HTR-8/SVneo (cell line): Measurements from ENCODE around the gene ATXN10.

Experiments
- DNase-seq: peaks from one replicate; pipeline ENCODE4 v3.0.0; 2011; ENCODE audit warnings: low spot score, mixed read lengths; ENCODE audit not compliant: insufficient read length
- FAIRE-seq: peaks from 2 replicates; lab custom pipeline; 2011; peaks lifted over from hg19 to GRCh38; lab: Jason Lieb, UNC

ATXN10 gene

DNA sequence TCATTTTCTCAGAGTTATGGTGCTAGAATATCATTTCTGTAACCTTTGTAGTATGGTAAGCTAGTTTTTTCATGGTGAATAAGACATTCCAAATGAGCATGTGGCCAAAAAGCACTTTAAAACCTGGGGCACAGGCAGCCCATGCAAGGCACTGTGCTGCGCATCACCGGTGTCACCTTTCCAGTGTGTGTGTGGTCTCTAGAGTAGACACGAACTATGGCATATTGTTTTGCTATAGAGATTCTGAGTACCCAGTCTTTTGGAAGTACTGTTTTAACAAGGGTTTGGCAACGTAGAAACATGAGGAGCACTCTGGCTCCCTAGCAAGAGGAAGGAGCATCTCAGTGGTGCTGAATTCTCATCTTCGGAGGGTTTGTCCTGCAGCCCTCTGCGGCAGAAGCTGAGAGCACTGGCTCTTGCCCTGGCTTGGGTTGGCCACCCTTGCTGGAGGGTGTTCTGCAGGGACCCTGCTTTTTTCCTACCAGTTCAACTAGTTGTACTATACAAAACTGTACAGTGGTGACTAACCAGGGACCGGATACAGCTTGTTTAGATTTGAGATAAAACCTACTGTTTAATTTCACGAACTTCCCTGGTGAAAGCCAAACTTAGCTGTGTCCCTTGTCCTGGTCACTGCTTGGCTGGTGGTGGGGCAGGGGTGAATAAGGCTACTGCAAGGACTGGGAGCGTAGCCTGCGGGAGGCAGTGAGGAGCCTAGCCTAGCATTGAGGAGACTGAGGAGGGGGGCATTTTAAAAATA, 135.7 kb downstream of the ATXN10 start:
- DNase-seq (no peak), FAIRE-seq (no peak)

DNA sequence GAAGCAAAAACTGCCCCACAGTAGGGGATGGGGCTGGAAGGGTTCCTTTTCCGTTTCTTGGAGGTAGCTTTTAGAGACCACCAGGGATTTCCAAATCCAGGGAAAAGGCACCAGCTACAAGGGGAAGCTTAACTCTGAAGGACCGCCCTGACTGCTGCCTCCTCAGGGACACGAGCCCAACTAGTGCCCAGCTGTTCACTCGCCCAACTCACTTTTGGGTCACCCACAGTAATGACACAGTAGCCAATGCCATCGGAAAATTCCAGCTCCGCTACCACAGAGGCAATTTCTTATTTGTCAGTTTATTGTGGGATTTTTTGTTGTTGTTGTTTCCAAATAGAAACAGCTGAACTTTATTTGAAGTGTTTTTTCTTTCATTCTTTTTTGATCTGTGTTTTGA, 141.3 kb downstream of the ATXN10 start:
- DNase-seq (no peak), FAIRE-seq (no peak)

DNA sequence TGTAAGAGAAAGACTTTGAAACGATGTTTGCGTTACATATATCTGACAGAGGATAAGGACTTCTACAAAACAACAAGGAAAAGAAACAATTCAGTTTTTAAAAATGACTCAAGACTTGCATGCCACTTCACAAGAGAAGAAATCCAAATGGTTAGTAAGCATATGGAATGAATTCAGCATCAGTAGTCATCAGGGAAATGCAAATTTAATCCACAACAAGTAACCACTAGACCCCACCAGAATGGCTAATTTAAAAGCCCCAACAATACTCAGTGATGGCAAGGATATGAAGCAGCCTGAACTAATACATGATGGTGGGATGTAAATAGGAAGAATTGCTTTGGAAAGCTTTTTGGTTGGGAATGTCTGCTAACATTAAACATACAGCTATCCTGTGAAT, 142.6 kb downstream of the ATXN10 start:
- DNase-seq (no peak), FAIRE-seq (no peak)

GRCh38 chr22:45816776-45817175, 145.1 kb downstream of the ATXN10 start:
- no peak for DNase-seq
- no peak for FAIRE-seq

- FAIRE-seq, result no peak
- DNase-seq, result no peak
Observed at GRCh38 chr22:45817745-45818423, 146.2 kb downstream of the ATXN10 start.

GRCh38 chr22:45818424-45819085, 146.9 kb downstream of the ATXN10 start:
- no peak for FAIRE-seq

DNA sequence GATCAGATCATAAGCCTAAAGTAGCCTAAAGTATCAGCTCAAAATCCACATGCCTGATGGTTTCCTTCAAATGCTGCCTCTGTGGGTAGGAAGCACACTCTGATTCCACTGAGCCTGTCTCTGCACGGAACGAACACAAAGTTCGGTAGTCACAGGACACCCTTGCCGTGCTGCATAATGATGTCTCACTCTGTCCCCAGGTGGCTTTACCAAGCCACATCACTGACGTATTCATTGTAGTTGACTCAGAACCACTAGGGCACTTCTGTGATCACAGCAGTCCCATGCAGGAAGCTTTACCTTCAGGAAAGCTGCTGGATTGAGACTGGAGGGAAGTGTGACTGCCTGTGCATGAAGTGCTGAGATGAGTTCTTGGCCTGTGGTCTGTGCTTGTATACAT, 147.7 kb downstream of the ATXN10 start:
- no peak for FAIRE-seq
- no peak for DNase-seq

More at GRCh38 chr22:45818424-45819085, 146.9 kb downstream of the ATXN10 start:
- no peak for DNase-seq

DNA sequence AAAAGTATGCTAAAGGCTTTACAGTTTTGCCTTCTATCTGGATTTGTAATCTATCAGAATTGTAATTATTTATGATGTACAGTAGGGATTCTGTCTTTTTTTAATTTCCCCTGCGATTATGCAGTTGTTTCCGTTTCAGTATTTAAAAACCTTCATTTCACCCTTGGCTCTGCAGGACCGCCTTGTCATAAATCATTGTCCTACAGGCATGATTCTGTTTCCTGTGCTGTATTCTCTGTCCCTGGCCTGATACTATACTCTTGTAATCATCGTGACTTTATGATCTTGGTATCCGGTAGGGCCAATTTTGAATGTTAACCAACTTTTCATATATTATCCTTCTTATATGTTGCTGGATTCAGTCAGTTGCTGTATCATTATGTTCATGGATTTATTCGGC, 151.7 kb downstream of the ATXN10 start:
- FAIRE-seq, result no peak
- no peak for DNase-seq

DNA sequence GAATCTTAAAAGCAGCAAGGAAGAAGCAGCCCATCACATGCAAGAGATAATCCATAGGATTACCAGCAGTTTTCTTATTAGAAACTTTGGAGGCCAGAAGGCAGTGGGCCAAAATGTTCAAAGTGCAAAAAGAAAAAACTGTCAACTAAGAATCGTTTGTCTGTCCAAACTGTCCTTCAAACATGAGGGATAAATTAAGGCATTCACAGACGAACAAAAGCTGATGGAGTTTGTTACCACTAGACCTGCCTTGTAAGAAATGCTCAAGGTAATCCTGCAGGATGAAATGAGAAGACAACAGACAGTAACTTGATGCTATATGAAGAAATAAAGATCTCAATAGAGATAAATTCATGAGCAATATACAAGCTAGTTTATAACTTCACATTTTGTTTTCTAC, 154.9 kb downstream of the ATXN10 start:
- FAIRE-seq, result no peak

GRCh38 chr22:45828841-45829240, 157.2 kb downstream of the ATXN10 start:
- FAIRE-seq, result no peak
- DNase-seq, result no peak

More for the DNA sequence above, 154.9 kb downstream of the ATXN10 start:
- DNase-seq, result no peak

DNA sequence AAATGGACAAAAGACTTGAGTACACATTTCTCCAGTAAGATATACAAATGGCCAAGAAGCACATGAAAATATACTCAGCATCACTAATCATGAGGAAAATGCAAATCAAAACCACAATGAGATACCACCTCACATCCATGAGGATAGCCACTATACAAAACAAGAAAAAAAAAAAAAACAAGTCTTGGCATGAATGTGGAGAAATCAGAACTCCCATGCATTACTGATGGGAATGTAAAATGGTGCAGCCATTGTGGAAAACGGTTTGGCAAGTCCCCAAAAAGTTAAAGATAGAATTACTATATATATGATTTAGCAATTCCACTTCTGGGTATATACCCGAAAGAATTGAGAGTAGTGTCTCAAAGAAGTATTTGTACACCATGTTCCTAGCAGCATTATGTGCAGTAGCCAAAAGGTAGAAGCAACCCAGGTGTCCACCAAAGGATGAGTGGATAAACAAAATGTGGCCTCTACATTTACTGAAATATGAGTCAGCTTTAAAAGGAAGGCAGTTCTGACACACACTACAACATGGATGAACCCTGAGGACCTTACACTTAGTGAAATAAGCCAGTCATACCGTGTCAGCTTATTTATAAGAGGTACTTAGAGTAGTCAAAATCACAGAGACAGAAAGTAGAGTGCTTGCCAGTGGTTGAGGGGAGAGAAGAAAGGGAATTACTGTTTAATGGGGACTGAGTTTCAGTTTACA, 159.1 kb downstream of the ATXN10 start:
- DNase-seq (no peak), FAIRE-seq (no peak)

- FAIRE-seq, result no peak
Observed at GRCh38 chr22:45831394-45831793, 159.8 kb downstream of the ATXN10 start.

DNA sequence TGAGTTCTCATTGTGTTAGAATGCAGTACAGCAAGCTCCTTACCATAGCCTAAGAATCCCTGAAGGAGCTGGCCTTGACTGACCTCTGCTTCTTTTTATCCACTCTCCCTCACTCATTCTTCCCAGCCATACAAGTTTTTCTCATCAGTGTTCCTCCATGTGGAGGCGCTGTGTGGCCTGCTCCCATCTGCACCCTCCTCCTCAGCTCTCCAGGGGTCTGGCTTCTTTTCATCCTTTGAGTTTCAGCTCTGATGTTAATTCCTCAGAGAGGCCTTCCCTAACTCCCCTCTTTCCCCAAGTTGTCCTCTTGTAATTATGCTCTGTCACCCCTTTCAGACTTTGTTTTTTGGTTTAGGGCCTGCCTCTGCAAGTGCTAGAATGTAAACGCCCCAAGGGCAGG, 160.5 kb downstream of the ATXN10 start:
- no peak for FAIRE-seq
- DNase-seq, result no peak

More at GRCh38 chr22:45831394-45831793, 159.8 kb downstream of the ATXN10 start:
- peak; percentile 10 for DNase-seq

DNA sequence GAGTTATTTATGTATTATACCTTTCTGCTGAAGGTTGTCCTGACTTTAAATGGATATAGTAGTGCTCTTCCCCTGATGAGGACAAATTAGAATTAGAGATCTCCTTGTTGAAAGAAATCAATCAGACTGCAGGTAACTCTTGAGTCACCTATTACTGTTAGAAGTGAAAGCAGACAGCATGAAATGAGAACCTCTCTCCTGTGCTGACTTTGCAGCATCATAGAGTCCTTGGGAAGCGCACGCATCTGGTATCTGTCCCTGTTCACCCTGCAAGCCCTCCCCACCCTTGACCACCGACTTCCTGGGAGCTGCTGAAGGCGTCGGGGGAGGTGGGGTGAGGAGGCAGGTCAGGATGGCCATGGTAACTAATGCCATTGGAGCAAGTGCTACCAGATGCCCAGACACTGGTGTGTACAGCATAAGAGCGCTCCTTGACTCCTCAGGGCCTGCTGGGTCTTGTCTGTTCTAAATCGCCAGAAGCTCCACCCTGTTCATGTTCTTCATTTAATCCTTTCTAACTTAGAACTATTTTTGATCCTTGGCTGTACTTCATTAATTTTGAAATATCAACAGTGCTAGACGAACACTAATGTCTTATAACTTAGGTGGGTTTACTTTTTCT, 161.4 kb downstream of the ATXN10 start:
- DNase-seq, result no peak
- no peak for FAIRE-seq

DNA sequence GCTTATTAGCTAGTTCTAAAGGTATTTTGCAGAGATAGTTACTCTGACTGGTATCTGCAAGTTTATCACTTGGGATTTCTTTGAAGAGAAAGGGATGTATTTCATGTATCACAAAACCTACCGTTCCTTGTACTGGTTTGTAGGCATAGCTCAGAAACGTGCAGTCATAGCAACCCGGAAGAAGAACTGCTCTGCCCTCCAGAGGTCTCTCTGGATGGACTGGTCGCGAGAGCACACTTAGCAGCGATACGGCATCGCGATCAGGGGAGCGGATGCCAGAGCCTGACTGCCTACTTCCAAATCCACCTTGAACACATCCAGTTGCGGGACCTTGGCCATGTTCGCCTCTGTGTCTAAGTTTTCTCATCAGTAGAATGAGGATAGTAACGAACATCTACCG, 162.0 kb downstream of the ATXN10 start:
- FAIRE-seq (no peak), DNase-seq (no peak)

GRCh38 chr22:45834241-45834640, 162.6 kb downstream of the ATXN10 start:
- FAIRE-seq, result no peak
- no peak for DNase-seq

DNA sequence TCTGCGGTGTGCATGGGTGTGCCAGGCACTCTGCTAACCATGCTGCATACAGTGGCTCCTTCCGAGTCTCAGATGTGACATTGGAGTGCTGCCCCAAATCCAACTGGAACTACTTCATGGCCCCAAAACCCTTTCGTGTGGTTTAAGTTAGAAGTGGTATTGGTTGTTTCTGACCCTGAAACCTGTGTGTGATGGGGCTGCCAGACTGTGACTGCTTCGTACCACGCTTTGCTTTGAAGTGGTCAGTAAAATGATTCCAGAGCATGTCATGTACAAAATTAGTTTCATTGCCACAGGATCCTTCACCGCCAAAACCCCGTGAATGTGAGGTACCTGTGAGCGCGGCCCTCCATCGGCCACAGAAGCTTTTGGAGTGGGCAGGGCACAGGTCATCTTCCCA, 163.2 kb downstream of the ATXN10 start:
- no peak for FAIRE-seq
- DNase-seq, result no peak

DNA sequence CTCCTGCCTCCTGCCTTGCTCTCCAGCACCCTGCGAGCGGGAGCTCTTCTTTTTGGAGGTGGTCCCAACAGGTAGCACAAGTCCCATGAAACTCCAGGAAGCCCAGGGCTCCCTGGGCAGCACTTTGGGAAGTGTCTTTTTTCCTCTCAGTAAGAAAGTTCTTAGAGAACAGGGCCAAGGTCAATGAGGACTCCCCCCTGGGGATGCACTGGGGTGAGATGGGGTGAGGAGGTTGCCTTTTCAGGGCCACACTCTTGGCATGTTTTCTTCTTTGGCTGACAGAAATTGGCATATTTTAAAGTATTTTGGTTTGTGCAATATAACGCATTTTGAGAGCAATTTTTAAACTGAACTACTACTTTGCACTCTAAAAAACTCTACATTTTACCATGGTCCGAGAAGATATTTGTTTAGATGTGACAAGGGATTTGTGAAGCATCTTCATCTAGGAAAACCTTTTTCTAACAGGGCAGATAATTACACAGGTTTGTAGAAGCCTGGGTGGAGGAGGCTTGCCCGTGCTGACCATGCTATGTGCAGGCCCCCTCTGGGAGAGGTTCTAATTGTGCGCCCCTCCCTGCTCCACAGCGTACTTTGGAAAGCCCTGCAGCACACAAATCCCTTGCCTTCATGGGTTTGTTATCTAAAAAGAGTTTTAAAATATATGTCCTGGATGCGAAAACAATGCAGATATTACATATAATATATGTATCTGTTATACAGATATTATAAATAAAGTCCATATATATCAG, 165.0 kb downstream of the ATXN10 start:
- FAIRE-seq (no peak), DNase-seq (no peak)

DNA sequence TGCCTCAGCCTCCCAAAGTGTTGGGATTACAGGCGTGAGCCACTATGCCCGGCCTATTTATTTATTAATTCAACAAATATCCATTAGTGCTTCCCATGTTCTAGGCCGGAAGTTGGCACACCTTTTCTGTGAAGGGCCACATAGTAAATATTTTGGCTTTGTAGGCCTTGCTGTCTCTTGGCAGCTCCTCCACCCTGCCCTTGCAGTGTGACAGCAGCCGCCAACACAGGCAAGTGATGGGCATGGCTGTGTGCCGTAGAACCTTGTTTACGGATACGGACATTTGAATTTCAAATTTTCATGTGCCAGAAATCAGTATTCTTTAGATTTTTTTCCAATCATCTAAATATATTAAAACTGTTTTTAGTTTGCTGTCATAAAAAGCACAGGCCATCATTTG, 165.9 kb downstream of the ATXN10 start:
- no peak for DNase-seq
- no peak for FAIRE-seq
